ENCODE measurements around the gene TOP3B.

Gene TOP3B

GRCh38 chr22:21961886-21962654 lies 20.5 kb downstream of the TOP3B start:
- in situ Hi-C loops (cut with MboI; ENCODE audit: low pct_unique_long_range_greater_than_20kb, low sequenced_read_pairs, unreplicated experiment) = no loop called here
- TF ChIP-seq CTCF (IDR thresholded peaks at IDR 0.05; ENCODE audit: extremely low read depth, insufficient read depth, missing control alignments) = no peak
- no peak for DNase-seq (ENCODE audit: low spot score)

- no peak for TF ChIP-seq CTCF (IDR thresholded peaks at IDR 0.05; ENCODE audit: extremely low read depth, insufficient read depth, missing control alignments)
- in situ Hi-C loops (cut with MboI; ENCODE audit: low pct_unique_long_range_greater_than_20kb, low sequenced_read_pairs, unreplicated experiment) = no loop called here
- no peak for DNase-seq (ENCODE audit: low spot score)
Observed at GRCh38 chr22:21961127-21961867, 21.3 kb downstream of the TOP3B start.

- DNase-seq (ENCODE audit: low spot score) = no peak
- in situ Hi-C loops (cut with MboI; ENCODE audit: low pct_unique_long_range_greater_than_20kb, low sequenced_read_pairs, unreplicated experiment) = no loop called here
- no peak for TF ChIP-seq CTCF (IDR thresholded peaks at IDR 0.05; ENCODE audit: extremely low read depth, insufficient read depth, missing control alignments)
Observed at GRCh38 chr22:21960200-21961126, 22.1 kb downstream of the TOP3B start.

- in situ Hi-C loops (cut with MboI; ENCODE audit: low pct_unique_long_range_greater_than_20kb, low sequenced_read_pairs, unreplicated experiment) = no loop called here
- no peak for DNase-seq (ENCODE audit: low spot score)
- no peak for TF ChIP-seq CTCF (IDR thresholded peaks at IDR 0.05; ENCODE audit: extremely low read depth, insufficient read depth, missing control alignments)
Observed at GRCh38 chr22:21959274-21960074, 23.1 kb downstream of the TOP3B start.

GRCh38 chr22:21958360-21959273 lies 24.0 kb downstream of the TOP3B start:
- no peak for DNase-seq (ENCODE audit: low spot score)
- TF ChIP-seq CTCF (IDR thresholded peaks at IDR 0.05; ENCODE audit: extremely low read depth, insufficient read depth, missing control alignments) = no peak
- in situ Hi-C loops (cut with MboI; ENCODE audit: low pct_unique_long_range_greater_than_20kb, low sequenced_read_pairs, unreplicated experiment) = no loop called here

All from GM13977 (cell line).